ENCODE results near the gene WWOX. TPM values are rescaled to one million over a fixed set of nuclear protein-coding genes. Genes with fewer than 3 reads are reported as not detected.

WWOX gene
- total and polyA plus RNA-seq, 2 of the 8 experiments (the other 6 are each of a cell fraction or from before 2014, with no cell fraction given), result 5.4 to 16.7 TPM

- TF ChIP-seq CTCF (IDR thresholded peaks at IDR 0.05; ENCODE audit: control extremely low read depth in 1 of 3, insufficient read depth in 1 of 3, low read depth in 1 of 3, low read length in 3 of 3), result no peak
- TF ChIP-seq CREB1 (IDR thresholded peaks at IDR 0.05), result no peak
- no peak for TF ChIP-seq POU5F1 (IDR thresholded peaks at IDR 0.05; ENCODE audit: low read depth, low read length)
- no peak for TF ChIP-seq CHD7 (IDR thresholded peaks at IDR 0.05; ENCODE audit: insufficient replicate concordance, low read length)
- no peak for TF ChIP-seq EP300 (IDR thresholded peaks at IDR 0.05; ENCODE audit: borderline replicate concordance in 1 of 2, low read depth in 2 of 2, low read length in 2 of 2)
These were observed 1085.1 kb downstream of the WWOX start (continued) for GRCh38 chr16:79184464-79185030.

Measured in H1 (cell line).